ENCODE results near the gene AKAP9.

DNA sequence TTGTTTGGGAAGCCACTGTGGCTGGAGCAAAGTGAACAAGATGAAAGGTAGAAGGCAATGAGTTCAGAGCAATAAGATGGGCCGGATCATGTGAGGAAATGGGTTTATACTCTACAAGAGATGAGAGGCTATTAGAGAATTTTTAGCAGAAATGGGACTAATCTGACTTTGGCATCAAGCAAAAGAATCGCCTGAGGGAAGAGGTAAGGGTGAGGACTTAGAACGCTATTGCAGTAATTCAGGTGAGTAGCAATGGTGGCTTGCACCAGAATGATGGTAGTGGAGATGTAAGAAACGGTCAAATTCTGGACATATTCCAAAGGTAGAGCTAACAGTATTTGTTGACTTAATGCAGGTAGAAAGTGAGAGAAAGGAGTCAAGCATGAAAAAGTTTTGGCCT, 29.5 kb upstream of the AKAP9 start:
- TF ChIP-seq, protein P1, sequence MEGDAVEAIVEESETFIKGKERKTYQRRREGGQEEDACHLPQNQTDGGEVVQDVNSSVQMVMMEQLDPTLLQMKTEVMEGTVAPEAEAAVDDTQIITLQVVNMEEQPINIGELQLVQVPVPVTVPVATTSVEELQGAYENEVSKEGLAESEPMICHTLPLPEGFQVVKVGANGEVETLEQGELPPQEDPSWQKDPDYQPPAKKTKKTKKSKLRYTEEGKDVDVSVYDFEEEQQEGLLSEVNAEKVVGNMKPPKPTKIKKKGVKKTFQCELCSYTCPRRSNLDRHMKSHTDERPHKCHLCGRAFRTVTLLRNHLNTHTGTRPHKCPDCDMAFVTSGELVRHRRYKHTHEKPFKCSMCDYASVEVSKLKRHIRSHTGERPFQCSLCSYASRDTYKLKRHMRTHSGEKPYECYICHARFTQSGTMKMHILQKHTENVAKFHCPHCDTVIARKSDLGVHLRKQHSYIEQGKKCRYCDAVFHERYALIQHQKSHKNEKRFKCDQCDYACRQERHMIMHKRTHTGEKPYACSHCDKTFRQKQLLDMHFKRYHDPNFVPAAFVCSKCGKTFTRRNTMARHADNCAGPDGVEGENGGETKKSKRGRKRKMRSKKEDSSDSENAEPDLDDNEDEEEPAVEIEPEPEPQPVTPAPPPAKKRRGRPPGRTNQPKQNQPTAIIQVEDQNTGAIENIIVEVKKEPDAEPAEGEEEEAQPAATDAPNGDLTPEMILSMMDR (IDR thresholded peaks at IDR 0.05): no peak
- no peak for TF ChIP-seq POLR2A (IDR thresholded peaks at IDR 0.05)

Data from Peyer's patch (tissue), 4 donors.